Nephron progenitor cell (in vitro differentiated cells): ENCODE results near the gene FRMD4B.

Experiments
- DNase-seq: peaks from one replicate; pipeline ENCODE4 v3.0.0; 2021
- H3K27ac Mint-ChIP-seq: 2 replicates; pipeline ENCODE4 v1.8.0; 2021; ENCODE audit warnings: mild to moderate bottlenecking, moderate library complexity, mixed read lengths
- H3K27me3 Mint-ChIP-seq: 2 replicates; pipeline ENCODE4 v1.8.0; 2021; ENCODE audit warnings: mild to moderate bottlenecking, low read depth, mixed read lengths; ENCODE audit not compliant: poor library complexity
- H3K36me3 Mint-ChIP-seq: 2 replicates; pipeline ENCODE4 v1.8.0; 2021; ENCODE audit warnings: low read depth, mixed read lengths
- H3K4me1 Mint-ChIP-seq: 2 replicates; pipeline ENCODE4 v1.8.0; 2021; ENCODE audit warnings: mixed read lengths
- H3K4me3 Mint-ChIP-seq: 2 replicates; pipeline ENCODE4 v1.8.0; 2021; ENCODE audit warnings: mild to moderate bottlenecking, moderate library complexity, mixed read lengths
- H3K9me3 Mint-ChIP-seq: 2 replicates; pipeline ENCODE4 v1.8.0; 2021; ENCODE audit warnings: mild to moderate bottlenecking, moderate library complexity, mixed read lengths
- CTCF ChIP-seq: fragments of 200-600 bp; sonication (generic); IDR thresholded peaks from 2 replicates; pipeline ENCODE4 v1.5.0; 2021; ENCODE audit warnings: antibody characterized with exemption

FRMD4B gene

DNA sequence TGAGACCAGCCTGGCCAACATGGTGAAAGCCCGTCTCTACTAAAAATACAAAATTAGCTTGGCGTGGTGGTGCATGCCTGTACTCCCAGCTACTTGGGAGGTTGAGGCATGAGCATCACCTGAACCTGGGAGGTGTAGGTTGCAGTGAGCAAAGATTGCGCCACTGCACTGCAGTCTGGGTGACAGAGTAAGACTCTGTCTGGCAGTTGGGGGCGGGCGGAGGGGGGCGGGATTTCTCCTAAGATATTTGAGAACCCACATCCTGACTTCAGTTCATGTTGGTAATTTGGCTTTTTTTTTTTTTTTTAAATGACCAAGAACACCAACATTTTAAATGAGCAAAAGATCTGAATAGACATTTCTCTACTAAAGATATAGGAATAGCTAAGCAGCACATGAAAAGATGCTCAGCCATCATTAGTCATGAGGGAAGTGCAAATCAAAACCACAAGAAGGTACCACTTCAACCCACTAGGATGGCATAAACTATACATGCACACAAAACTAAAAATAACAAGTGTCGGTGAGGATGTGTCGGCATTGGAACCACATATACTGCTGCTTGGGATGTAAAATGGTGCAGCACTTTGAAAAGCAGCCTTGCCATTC, 187.9 kb downstream of the FRMD4B start:
- H3K9me3 Mint-ChIP-seq, result no peaks in the 10 kb centered on the region
- DNase-seq, result no peak
- no peak overlapping the region for H3K4me3 Mint-ChIP-seq
- H3K27me3 Mint-ChIP-seq, result no peaks in the 10 kb centered on the region
- H3K27ac Mint-ChIP-seq, result no peak overlapping the region
- TF ChIP-seq CTCF, result no peak
- H3K36me3 Mint-ChIP-seq, result peaks cover 53% of the 10 kb centered on the region
- H3K4me1 Mint-ChIP-seq, result peaks cover 77% of the 10 kb centered on the region

- Mint-ChIP-seq H3K27ac (no peak overlapping the region), H3K36me3 (peaks cover 59% of the 10 kb centered on the region), H3K27me3 (no peaks in the 10 kb centered on the region), H3K4me3 (peak overlapping the region; percentile 31), H3K4me1 (peaks cover 74% of the 10 kb centered on the region), H3K9me3 (no peaks in the 10 kb centered on the region)
- TF ChIP-seq CTCF, result no peak
- no peak for DNase-seq
Observed at GRCh38 chr3:69197455-69197854, 188.4 kb downstream of the FRMD4B start.

GRCh38 chr3:69196876-69197275, 189.0 kb downstream of the FRMD4B start:
- Mint-ChIP-seq H3K9me3 (no peaks in the 10 kb centered on the region), H3K4me1 (peaks cover 69% of the 10 kb centered on the region), H3K4me3 (peak overlapping the region; percentile 31), H3K27me3 (no peaks in the 10 kb centered on the region), H3K27ac (no peak overlapping the region), H3K36me3 (peaks cover 65% of the 10 kb centered on the region)
- no peak for DNase-seq
- no peak for TF ChIP-seq CTCF

GRCh38 chr3:69194431-69195165, 191.3 kb downstream of the FRMD4B start:
- H3K4me1 Mint-ChIP-seq, result peaks cover 46% of the 10 kb centered on the region
- peaks cover 88% of the 10 kb centered on the region for H3K36me3 Mint-ChIP-seq
- H3K27ac Mint-ChIP-seq, result no peak overlapping the region
- H3K9me3 Mint-ChIP-seq, result no peaks in the 10 kb centered on the region
- DNase-seq, result no peak
- H3K4me3 Mint-ChIP-seq, result no peak overlapping the region
- H3K27me3 Mint-ChIP-seq, result no peaks in the 10 kb centered on the region
- no peak for TF ChIP-seq CTCF

GRCh38 chr3:69193749-69194148, 192.1 kb downstream of the FRMD4B start:
- no peaks in the 10 kb centered on the region for H3K27me3 Mint-ChIP-seq
- no peak for TF ChIP-seq CTCF
- DNase-seq, result no peak
- H3K4me1 Mint-ChIP-seq, result peaks cover 37% of the 10 kb centered on the region
- peaks cover 87% of the 10 kb centered on the region for H3K36me3 Mint-ChIP-seq
- H3K9me3 Mint-ChIP-seq, result no peaks in the 10 kb centered on the region
- H3K27ac Mint-ChIP-seq, result no peak overlapping the region
- no peak overlapping the region for H3K4me3 Mint-ChIP-seq

DNA sequence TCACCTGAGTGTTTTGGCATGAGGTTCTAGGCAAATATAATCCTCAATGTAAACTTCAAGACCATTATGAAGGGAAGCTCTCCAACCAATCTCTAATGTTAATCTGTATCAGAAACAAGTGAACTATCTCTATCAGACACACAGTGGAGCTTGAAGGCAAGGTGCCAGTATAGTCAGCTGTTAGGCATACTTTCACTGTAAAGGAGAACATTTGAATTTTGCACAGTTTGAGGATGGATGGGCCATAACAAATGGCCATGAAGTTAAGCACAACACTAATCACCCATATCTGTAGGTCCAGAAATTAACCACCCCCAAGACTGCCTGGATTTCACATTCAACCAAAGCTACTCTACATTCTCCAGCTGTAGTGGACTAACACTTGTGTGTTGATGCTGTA, 194.4 kb downstream of the FRMD4B start:
- DNase-seq, result no peak
- Mint-ChIP-seq H3K36me3 (peaks cover 91% of the 10 kb centered on the region), H3K4me1 (peaks cover 18% of the 10 kb centered on the region), H3K9me3 (no peaks in the 10 kb centered on the region), H3K27ac (no peak overlapping the region), H3K4me3 (no peak overlapping the region), H3K27me3 (peaks cover 2% of the 10 kb centered on the region)
- no peak for TF ChIP-seq CTCF
